Measurements from ENCODE around the gene DYNC1I1. TPM values are rescaled to one million over a fixed set of nuclear protein-coding genes. Genes with fewer than 3 reads are reported as not detected.

DYNC1I1 gene
- total and polyA plus RNA-seq, 8 donors: 1.6 to 16.0 (median 9.6) TPM

- TF ChIP-seq, protein P1, sequence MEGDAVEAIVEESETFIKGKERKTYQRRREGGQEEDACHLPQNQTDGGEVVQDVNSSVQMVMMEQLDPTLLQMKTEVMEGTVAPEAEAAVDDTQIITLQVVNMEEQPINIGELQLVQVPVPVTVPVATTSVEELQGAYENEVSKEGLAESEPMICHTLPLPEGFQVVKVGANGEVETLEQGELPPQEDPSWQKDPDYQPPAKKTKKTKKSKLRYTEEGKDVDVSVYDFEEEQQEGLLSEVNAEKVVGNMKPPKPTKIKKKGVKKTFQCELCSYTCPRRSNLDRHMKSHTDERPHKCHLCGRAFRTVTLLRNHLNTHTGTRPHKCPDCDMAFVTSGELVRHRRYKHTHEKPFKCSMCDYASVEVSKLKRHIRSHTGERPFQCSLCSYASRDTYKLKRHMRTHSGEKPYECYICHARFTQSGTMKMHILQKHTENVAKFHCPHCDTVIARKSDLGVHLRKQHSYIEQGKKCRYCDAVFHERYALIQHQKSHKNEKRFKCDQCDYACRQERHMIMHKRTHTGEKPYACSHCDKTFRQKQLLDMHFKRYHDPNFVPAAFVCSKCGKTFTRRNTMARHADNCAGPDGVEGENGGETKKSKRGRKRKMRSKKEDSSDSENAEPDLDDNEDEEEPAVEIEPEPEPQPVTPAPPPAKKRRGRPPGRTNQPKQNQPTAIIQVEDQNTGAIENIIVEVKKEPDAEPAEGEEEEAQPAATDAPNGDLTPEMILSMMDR (IDR thresholded peaks at IDR 0.05): no peak
- no peaks in the 10 kb centered on the region for H3K27me3 ChIP-seq
- no peak overlapping the region for H3K4me3 ChIP-seq
- no peaks in the 10 kb centered on the region for H3K36me3 ChIP-seq
- no peak overlapping the region for H3K27ac ChIP-seq
- no peak for ATAC-seq
- H3K9me3 ChIP-seq: peaks cover 0 to 2% of the 10 kb centered on the region in 2 donors
- no peaks in the 10 kb centered on the region for H3K4me1 ChIP-seq
- no peak for DNase-seq
- intact Hi-C loops (cut with DNase I): no loop called here
These were observed 91.3 kb downstream of the DYNC1I1 start for GRCh38 chr7:95863623-95864022.

- ATAC-seq: no peak
- Histone ChIP-seq H3K4me1 (no peaks in the 10 kb centered on the region), H3K27ac (no peak overlapping the region), H3K27me3 (no peaks in the 10 kb centered on the region), H3K9me3 (no peaks in the 10 kb centered on the region), H3K36me3 (no peaks in the 10 kb centered on the region), H3K4me3 (no peak overlapping the region)
- TF ChIP-seq, protein P1 (IDR thresholded peaks at IDR 0.05): no peak
- peak in 1 of 4 donors; percentile 37 for DNase-seq
- intact Hi-C loops (cut with DNase I): no loop called here
These were observed 93.5 kb downstream of the DYNC1I1 start for GRCh38 chr7:95865716-95866371.

- Histone ChIP-seq H3K36me3 (no peaks in the 10 kb centered on the region), H3K27ac (no peak overlapping the region)
These were observed 95.0 kb downstream of the DYNC1I1 start for GRCh38 chr7:95867309-95867708.

GRCh38 chr7:95871075-95871848, 98.9 kb downstream of the DYNC1I1 start:
- DNase-seq: peak in 2 of 4 donors; percentile 46 to 63
- H3K27me3 ChIP-seq: no peaks in the 10 kb centered on the region
- H3K9me3 ChIP-seq: no peaks in the 10 kb centered on the region
- intact Hi-C loops (cut with DNase I): loop anchor here in 1 of 2 donors (5.0 kb wide), 1 partner anchor 149 kb away; no protein-coding TSS in a partner anchor
- peak; percentile 83 for ATAC-seq
- no peaks in the 10 kb centered on the region for H3K36me3 ChIP-seq
- H3K27ac ChIP-seq: no peak overlapping the region
- TF ChIP-seq, protein P1 (IDR thresholded peaks at IDR 0.05): peak; percentile 26 to 37
- no peak overlapping the region for H3K4me3 ChIP-seq
- H3K4me1 ChIP-seq: no peaks in the 10 kb centered on the region

More at GRCh38 chr7:95867309-95867708, 95.0 kb downstream of the DYNC1I1 start:
- no peak overlapping the region for H3K4me3 ChIP-seq
- H3K4me1 ChIP-seq: no peaks in the 10 kb centered on the region
- ATAC-seq (no peak), DNase-seq (no peak)
- TF ChIP-seq, protein P1 (IDR thresholded peaks at IDR 0.05): no peak
- no peaks in the 10 kb centered on the region for H3K27me3 ChIP-seq
- intact Hi-C loops (cut with DNase I): no loop called here
- no peaks in the 10 kb centered on the region for H3K9me3 ChIP-seq

DNA sequence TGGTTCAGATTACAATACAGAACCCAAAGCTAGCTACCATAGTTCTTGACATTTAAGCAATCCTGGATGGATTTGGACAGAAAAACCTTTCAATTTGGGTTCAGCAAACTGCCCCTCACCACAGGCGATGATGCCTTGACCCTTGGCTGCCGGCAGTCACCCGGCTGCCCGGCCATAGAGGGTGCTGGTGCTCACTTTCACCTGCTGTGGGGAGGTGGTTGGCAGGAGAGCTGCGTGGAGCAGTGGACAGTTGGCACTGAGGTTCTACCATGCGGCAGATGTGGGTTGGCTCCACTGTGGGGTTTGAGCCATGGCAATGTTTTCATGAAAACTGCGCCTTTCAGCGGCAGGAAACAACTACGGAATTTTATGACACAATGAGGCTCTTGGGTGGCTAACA, 99.5 kb downstream of the DYNC1I1 start:
- no peaks in the 10 kb centered on the region for H3K27me3 ChIP-seq
- intact Hi-C loops (cut with DNase I): loop anchor here in 1 of 2 donors (5.0 kb wide), 1 partner anchor 150 kb away; no protein-coding TSS in a partner anchor
- H3K9me3 ChIP-seq: no peaks in the 10 kb centered on the region
- H3K4me1 ChIP-seq: no peaks in the 10 kb centered on the region
- no peaks in the 10 kb centered on the region for H3K36me3 ChIP-seq
- TF ChIP-seq, protein P1 (IDR thresholded peaks at IDR 0.05): no peak
- H3K27ac ChIP-seq: no peak overlapping the region
- no peak overlapping the region for H3K4me3 ChIP-seq
- ATAC-seq: no peak
- peak in 1 of 4 donors; percentile 61 for DNase-seq
